HepG2 (cell line): ENCODE results near the gene DPAGT1. TPM values are rescaled to one million over a fixed set of nuclear protein-coding genes. Genes with fewer than 3 reads are reported as not detected.
A peak's percentile ranks its signal among the peaks of the same experiment; 100 is the strongest.

ENCODE experiments used
- ARID4A ChIP-seq: sonication (generic); formaldehyde crosslinking; IDR thresholded peaks from 2 replicates; pipeline ENCODE4 v1.5.0; 2020; ENCODE audit warnings: mild to moderate bottlenecking, missing genetic modification reagents, borderline replicate concordance
- ELF1 ChIP-seq: sonication (generic); formaldehyde crosslinking; IDR thresholded peaks from 2 replicates; pipeline ENCODE4 v1.4.0; 2020; ENCODE audit warnings: missing genetic modification reagents
- ESRRA ChIP-seq: sonication (generic); formaldehyde crosslinking; IDR thresholded peaks from 2 replicates; pipeline ENCODE4 v1.5.1; 2020; ENCODE audit warnings: mild to moderate bottlenecking, low read depth, missing genetic modification reagents
- FOSL2 ChIP-seq: sonication (generic); formaldehyde crosslinking; IDR thresholded peaks from 2 replicates; pipeline ENCODE4 v1.4.0; 2020; ENCODE audit warnings: missing genetic modification reagents
- FOXO4 ChIP-seq: sonication (generic); formaldehyde crosslinking; conservative IDR thresholded peaks from 2 replicates; pipeline ENCODE4 v1.8.1; 2023; ENCODE audit warnings: missing genetic modification reagents
- IRX3 ChIP-seq: sonication (generic); formaldehyde crosslinking; IDR thresholded peaks from 2 replicates; pipeline ENCODE4 v1.8.1; 2023; ENCODE audit warnings: mild to moderate bottlenecking, low read depth, missing genetic modification reagents, borderline replicate concordance
- MAFF ChIP-seq: IDR thresholded peaks from 2 replicates; pipeline ENCODE4 v1.6.1; 2011; ENCODE audit warnings: low read depth, low read length, improper control_type of control experiment
- MIER2 ChIP-seq: IDR thresholded peaks from 2 replicates; pipeline ENCODE4 v1.6.1; 2016; ENCODE audit warnings: missing biosample characterization, missing genetic modification reagents
- NFE2L1 ChIP-seq: sonication (generic); formaldehyde crosslinking; IDR thresholded peaks from 2 replicates; pipeline ENCODE4 v1.4.0; 2020; ENCODE audit warnings: missing genetic modification reagents, mild to moderate bottlenecking, borderline replicate concordance
- NFYB ChIP-seq: sonication (generic); formaldehyde crosslinking; IDR thresholded peaks from 2 replicates; pipeline ENCODE4 v1.4.0; 2020; ENCODE audit warnings: missing genetic modification reagents
- NR3C1 ChIP-seq: sonication (generic); formaldehyde crosslinking; IDR thresholded peaks from 2 replicates; pipeline ENCODE4 v1.4.0; 2020; ENCODE audit warnings: missing genetic modification reagents
- PRPF4 ChIP-seq: fragments of 200-400 bp; formaldehyde crosslinking; IDR thresholded peaks from 2 replicates; pipeline ENCODE4 v1.6.1; 2016; ENCODE audit warnings: low read length, low read depth; ENCODE audit not compliant: poor library complexity, severe bottlenecking
- ZBTB43 ChIP-seq: sonication (generic); formaldehyde crosslinking; conservative IDR thresholded peaks from 2 replicates; pipeline ENCODE4 v1.4.0; 2020; ENCODE audit warnings: missing genetic modification reagents
- ZFY ChIP-seq: sonication (generic); formaldehyde crosslinking; IDR thresholded peaks from 2 replicates; pipeline ENCODE4 v1.4.0; 2020; ENCODE audit warnings: missing genetic modification reagents
- ZNF350 ChIP-seq: sonication (generic); formaldehyde crosslinking; IDR thresholded peaks from 2 replicates; pipeline ENCODE4 v1.4.0; 2020; ENCODE audit warnings: mild to moderate bottlenecking, low read depth, missing genetic modification reagents, borderline replicate concordance
- ZNF512 ChIP-seq: sonication (generic); formaldehyde crosslinking; IDR thresholded peaks from 2 replicates; pipeline ENCODE4 v1.4.0; 2020; ENCODE audit warnings: mild to moderate bottlenecking, missing genetic modification reagents
- ZNF577 ChIP-seq: sonication (generic); formaldehyde crosslinking; IDR thresholded peaks from 2 replicates; pipeline ENCODE4 v1.4.0; 2020; ENCODE audit warnings: mild to moderate bottlenecking, low read depth, missing genetic modification reagents, borderline replicate concordance
- ZSCAN9 ChIP-seq: IDR thresholded peaks from 2 replicates; pipeline ENCODE4 v1.6.1; 2016; ENCODE audit warnings: borderline replicate concordance
- polyA plus RNA-seq, 8 experiments: library from polyadenylated mRNA; depleted of rRNA in 3 of 8; stranded (reverse) in 7 of 8; unstranded in 1 of 8; fragments of >200 nt; fragmentation: Illumina TruSeq in 4 of 8; extraction: Trizol in 4 of 8; gene quantifications; 2 replicates each; pipeline versions ENCODE4 v1.2.1 to v1.2.3, GENCODE V29; 2011 to 2016; ENCODE audit warnings: low read depth in 4 of 8, missing spikeins in 1 of 8, mixed read lengths in 1 of 8; ENCODE audit not compliant: insufficient read depth in 1 of 8
- total RNA-seq, 5 experiments: library from RNA; depleted of rRNA; stranded (reverse); fragments of >200 nt; fragmentation: Illumina TruSeq; extraction: Trizol; gene quantifications; 2 replicates each; pipeline ENCODE4 v1.2.3, GENCODE V29; 2016; ENCODE audit warnings: low read depth in 1 of 5

Gene DPAGT1
- total and polyA plus RNA-seq, 2 of the 13 experiments (the other 11 are each of a cell fraction or from before 2014, with no cell fraction given), result 37.6 to 70.7 TPM

- TF ChIP-seq ZFY (CRISPR knock-in tag), result peak; percentile 48
- TF ChIP-seq ARID4A (CRISPR knock-in tag), result peak; percentile 88
- peak; percentile 50; the same call in 1 of the 2 replicates for TF ChIP-seq ELF1 (CRISPR knock-in tag)
- no peak for TF ChIP-seq MAFF
- no peak; the same call in 1 of the 2 replicates for TF ChIP-seq ZSCAN9
- peak; percentile 24; the same call in 1 of the 2 replicates for TF ChIP-seq ZNF350
- no peak for TF ChIP-seq NR3C1 (CRISPR knock-in tag)
- TF ChIP-seq ZNF577 (CRISPR knock-in tag), result 0 out of 2 replicates have a peak, but pooled peaks have one; percentile 45
- TF ChIP-seq MIER2 (CRISPR knock-in tag), result no peak; the same call in 1 of the 2 replicates
- TF ChIP-seq ESRRA (CRISPR knock-in tag), result peak; percentile 73; the same call in 1 of the 2 replicates
- peak; percentile 85 for TF ChIP-seq NFYB (CRISPR knock-in tag)
- no peak; the same call in 1 of the 2 replicates for TF ChIP-seq IRX3 (CRISPR knock-in tag)
- no peak for TF ChIP-seq PRPF4
- TF ChIP-seq ZBTB43 (CRISPR knock-in tag), result 0 out of 2 replicates have a peak, but pooled peaks have one; percentile 54
- no peak for TF ChIP-seq FOSL2 (CRISPR knock-in tag)
- TF ChIP-seq FOXO4 (CRISPR knock-in tag), result no peak
- no peak for TF ChIP-seq NFE2L1 (CRISPR knock-in tag)
- TF ChIP-seq ZNF512 (CRISPR knock-in tag), result no peak
Measured at GRCh38 chr11:119084663-119085436, 16.8 kb downstream of the DPAGT1 start, which contains the start of gene HMBS (continued).
